Neural progenitor cell (in vitro differentiated cells): ENCODE results near the gene INPP5J.

ENCODE experiments used
- CTCF ChIP-seq: fragments of 200-600 bp; sonication (generic); IDR thresholded peaks from 2 replicates; pipeline ENCODE4 v1.5.1; 2017; ENCODE audit warnings: antibody characterized with exemption, mild to moderate bottlenecking
- EZH2 ChIP-seq: fragments of 200-600 bp; sonication (generic); IDR thresholded peaks from 2 replicates; pipeline ENCODE4 v1.6.1; 2017; ENCODE audit warnings: antibody characterized with exemption, mild to moderate bottlenecking, moderate library complexity

- TF ChIP-seq CTCF = no peak
- TF ChIP-seq EZH2 = no peak
These were observed 4.5 kb upstream of the INPP5J start for GRCh38 chr22:31118046-31118820.
